HS-5 (cell line): Measurements from ENCODE around the gene KRCC1.

Experiments used
- DNase-seq: peaks from one replicate; pipeline ENCODE4 v3.0.0-alpha.2; 2012; ENCODE audit warnings: low read depth

The KRCC1 gene

DNA sequence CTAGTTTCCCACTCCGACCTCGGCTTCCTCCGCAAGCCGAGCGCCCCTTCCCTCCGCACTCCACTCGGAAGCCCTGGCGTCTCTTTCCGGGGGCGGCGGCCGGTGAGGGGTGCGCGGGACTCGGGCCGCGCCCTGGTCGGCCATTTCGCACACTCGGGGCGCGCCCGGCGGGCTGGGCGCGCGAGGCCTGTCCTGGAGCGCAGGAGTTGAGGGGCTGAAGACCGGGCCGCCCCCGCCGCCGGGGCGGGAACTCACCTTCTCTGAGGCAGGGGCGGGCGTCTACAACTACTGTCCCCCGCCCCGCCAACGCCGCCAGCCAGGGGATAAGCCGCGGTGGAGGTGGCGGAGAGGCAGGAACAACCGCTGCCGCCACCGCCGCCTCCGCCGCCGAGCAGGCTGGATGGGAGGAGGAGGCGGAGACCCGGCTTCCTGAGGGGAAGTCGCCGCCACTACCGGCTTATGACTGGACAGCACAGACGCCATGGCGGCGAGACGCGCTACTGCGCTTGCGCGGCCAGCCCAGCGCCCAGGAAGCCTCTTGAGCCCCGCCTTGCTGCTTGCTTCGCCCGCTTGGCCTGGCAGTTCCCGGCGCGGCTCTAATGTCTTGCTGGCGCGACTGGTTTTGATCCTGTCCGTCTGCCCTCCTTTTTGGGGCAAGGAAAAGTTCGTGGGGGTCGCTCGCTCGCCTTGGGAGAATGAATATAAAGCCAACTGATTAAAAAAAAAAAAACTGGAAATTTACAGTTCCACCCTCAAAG, at the start of gene KRCC1:
Gene KRCC1 (minus strand): TSS at position 413 of the 758 bp plus-strand sequence. CDS start 27,220 bp downstream, outside the sequence.
- DNase-seq, result peak; percentile 80

DNA sequence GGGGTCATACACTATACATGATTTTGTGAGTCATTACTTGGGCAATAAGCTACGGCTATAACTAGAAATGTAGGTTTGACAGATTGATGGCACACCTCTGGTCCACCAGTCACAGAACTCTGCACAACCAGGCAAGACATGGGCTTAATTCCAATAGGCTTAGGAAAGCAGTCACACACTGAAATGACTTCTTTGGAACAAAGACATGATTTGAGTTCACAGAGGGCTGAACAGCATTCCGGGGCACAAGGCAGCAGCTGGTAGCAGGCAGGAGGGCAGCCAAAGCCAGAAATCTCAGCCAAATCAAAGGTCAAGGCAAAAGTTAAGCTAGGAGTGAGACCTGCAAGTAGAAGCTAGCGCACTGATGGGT, 44.9 kb upstream of the KRCC1 start:
- no peak for DNase-seq

DNA sequence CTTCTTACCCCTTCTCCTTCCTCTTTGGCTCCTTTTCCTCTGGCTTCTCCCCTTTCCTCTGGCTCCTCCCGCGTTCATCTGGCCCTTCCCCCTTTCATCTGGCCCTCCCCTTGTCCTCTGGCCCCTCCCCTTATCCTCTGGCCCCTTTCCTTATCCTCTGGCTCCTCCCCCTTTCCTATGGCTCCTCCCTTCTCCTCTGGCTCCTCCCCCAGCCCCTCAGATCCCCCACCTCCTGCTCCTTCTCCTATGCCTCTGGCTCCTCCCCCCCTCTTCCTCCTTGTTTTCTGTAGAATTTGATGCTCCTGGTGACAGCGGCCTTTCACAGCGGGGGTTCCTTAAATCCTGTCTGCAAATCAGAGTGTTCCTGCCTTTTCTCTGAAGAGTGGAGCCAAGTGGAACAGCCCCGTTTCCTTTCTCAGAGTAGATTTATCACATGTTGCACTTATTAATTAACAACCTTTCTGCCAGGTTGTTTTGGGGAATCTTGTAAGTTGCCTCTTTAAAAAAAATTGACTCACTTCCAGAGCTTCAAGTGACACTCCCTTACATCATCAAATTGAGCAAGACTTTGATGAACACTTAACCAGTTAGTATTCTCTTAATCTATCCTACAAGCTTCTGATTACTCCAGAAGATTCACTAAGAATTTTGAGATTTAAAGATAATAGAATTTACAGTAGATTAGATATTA, 44.4 kb upstream of the KRCC1 start:
- peak; percentile 22 for DNase-seq

DNA sequence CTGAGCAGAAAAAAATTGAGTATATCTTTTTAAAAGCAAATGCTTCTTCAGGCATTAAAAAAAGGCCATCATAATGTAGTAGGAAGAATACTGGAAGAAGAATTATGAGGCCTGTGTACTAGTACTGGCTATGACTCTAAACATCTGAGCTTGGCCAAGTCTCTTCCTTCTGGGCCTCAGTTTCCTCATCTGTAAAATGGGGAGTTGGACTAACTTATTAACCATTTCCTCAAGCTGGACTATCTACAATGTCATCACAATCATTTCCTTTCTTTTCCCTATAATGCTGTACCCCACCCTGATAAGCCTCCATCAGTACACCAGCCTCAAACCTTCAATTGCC, 42.9 kb upstream of the KRCC1 start:
- no peak for DNase-seq

DNA sequence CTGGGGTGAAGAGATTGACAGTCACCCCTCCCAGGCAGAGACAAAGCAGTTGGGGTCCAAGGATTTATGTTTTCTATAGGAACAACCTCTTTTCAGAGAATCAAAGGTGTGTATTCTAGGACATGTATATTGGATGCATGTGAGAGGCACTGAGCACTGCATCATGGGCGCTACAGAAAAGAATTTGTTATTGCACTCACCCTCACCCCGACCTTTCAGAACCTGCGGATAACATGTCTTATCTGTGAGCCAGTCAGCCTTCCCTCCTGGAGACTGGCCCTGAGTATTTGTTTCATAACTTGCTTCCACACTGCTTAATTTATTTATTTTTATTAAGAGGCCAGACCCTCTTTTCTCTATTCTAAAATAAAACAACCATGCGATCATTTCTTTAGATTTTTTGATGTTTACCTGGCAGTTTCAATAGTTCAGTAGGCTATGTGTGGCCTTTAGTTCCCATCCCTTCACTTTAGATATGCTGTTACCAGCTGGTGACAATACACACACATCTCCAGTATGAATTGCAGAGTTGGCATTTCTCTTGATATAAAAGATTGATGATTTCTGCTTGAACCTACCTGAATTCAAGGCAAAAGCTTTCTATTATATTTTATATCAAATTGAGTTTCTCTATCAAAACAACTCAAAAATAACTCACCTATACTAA, 42.4 kb upstream of the KRCC1 start:
- no peak for DNase-seq

DNA sequence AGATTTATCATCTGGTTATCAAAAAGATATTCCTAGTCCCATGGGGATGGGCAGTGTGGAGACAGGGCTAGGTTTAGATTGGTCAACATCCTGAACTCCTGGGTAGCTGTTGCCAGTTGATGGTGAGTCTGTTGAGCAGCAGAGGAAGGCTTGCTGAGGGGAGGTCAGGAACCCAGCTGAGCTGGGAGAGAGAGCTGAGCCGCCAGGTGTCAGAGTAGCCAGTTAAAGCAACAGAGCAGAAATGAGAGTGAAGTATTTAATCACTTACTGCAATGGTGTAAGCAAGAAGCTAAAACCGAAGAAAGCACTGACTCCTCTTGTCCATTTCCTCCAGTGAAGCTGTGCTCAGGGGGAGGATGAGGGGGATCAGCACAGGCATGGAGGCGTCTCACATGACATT, 41.6 kb upstream of the KRCC1 start:
- no peak for DNase-seq

DNA sequence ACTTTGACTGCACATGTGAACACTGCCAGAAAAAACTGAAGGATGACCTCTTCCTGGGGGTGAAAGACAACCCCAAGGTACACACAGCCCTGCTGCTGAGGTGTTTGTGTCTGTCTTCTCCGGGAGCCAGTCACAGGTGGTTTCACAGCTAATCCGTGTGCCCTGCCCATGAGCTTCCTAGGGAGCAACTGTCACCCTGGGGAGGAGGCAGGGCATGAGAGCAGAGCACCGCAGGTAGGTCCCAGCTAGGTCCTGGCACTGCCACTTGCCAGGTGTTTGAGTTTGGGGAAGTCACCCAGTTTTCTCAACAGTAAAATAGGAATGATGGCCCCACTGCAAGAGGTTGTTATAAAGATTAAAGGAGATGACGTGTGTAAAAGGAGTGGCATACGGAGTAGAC, 41.1 kb upstream of the KRCC1 start:
- no peak for DNase-seq

DNA sequence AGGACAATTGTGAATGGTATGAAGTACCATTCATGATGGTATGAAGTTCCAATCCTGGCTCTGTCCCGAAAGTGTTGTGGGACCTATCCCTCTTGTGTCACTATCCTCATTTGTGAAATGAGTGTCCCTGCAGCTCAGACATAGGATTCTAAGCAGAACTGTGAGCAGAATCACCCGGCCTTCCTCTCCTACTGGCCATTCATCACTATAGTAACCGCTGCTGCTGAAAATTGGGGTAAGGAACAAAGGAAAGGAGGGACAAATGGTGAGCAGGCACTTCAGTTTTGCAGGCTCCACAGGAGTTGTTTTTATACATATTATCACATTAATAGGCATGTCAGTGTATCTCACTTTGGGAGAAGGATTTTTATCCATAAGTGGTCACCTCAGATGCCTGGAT, 39.4 kb upstream of the KRCC1 start:
- no peak for DNase-seq

DNA sequence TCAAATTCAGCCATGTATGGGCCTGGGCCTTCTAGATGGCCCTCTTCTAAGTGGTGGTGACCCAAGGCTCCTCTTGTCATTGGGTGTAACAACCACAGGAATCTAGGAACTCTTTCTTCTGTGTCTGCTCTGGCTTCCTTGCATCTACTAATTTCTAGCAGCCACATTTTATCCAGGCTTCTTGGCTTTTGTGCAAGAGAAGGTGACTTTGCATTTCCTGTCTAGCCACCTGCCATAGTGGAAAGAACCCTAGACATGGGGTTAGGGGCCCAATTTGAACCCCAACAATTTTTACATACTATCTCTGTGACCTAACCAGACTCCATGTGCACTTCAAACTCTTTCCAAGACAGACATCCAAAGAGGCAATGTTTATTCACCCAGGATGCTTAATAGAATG, 37.2 kb upstream of the KRCC1 start:
- DNase-seq, result no peak

DNA sequence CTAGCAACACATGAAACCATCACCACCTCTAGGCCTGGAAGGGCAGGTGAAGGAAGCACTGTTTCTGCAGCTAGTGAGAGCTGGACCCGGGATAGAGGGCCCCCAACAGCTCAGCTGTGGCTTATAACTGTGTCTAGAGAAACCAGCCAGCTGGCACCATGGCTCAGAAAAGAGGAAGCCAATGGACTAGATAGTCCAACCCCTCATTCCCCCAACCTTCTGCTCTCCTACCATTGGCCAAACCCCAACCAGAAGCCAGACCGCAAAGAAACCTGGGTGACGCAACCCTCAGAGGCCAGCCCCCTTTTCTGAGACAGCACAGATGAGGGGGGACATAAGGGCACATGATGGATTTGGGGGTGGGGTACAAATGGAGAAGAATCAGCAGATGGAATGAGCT, 36.4 kb upstream of the KRCC1 start:
- DNase-seq, result no peak

DNA sequence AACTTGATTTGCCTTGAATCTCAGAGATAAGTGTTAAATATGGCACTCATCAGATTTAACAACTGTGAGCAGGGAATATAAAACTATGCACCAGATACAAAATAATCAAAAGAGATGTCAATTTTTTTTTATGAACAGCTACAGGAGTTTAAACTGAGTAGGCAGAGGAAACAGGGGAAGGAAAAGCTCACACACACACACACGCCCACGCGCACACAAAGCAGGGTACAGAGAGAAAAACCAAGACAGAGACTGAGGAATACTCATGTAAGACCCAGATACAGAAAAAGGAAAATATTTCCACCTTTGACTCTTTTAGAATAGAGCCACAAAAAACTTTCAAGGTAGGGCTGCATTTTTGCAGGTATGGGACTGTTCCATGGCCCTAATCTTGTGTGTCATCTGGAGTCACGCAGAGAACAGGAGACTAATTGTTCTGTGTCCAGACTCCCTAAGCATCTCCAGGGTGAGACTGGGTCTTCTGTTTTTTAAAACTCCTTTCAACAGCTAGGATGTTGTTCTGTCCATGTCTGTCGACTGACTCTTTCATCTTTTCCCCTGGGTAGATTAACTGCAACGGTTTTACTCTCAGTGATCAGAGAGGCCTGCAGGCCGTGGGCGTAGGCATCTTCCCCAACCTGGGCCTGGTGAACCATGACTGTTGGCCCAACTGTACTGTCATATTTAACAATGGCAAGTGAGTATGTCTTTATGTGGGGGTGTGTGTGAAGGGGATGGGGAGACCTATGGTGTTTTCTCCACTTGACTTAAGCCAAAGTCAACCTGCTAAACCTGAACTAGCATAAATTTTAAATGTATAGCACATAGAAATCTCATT, 35.1 kb upstream of the KRCC1 start:
- DNase-seq, result no peak

DNA sequence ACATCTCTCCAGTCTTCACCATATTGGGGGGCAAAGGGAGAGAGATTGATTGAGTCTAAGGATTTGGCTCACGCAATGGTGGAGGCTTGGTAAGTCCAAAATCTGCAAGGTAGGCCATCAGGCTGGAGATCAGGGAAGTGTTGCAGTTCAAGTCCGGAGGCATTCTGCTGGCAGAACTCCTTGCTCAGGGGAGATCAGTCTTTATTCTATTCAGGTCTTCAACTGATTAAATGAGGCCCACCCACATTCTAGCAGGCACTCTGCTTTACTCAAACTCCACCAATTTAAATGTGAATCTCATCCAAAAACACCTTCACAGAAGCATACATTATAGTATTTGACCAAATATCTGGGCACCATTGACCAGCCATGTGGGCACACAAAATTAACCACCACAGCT, 33.4 kb upstream of the KRCC1 start:
- no peak for DNase-seq

DNA sequence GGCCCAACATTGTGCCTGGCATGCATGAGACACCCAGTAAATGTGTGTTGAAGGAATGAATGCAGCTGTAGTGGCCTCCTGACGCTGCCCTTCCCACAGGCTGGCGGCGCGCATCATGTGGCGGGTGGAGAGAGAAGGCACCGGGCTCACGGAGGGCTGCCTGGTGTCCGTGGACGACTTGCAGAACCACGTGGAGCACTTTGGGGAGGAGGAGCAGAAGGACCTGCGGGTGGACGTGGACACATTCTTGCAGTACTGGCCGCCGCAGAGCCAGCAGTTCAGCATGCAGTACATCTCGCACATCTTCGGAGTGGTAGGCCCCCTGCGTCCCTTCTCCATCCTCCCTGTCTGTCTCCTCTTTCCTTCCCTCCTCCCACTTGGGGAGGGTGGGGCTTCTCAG, 32.2 kb upstream of the KRCC1 start:
- no peak for DNase-seq

DNA sequence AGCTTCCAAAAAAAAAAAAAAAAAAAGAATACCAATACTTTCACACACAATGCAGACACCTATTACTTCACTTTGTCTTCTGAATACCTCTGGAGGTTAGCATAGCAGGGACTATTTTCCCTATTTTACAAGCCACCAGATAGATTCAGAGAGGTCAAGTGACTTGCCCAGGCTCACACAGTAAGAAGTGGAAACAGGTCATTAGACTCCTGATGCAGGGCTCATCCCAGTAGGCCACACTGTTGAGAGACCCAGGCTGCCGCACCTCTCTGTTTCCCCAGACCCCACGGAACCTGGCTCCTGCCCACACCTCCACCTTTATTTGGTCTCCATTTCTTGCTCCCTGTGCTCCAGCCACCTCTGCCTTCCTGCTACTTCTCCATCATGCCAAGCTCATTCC, 31.5 kb upstream of the KRCC1 start:
- no peak for DNase-seq

DNA sequence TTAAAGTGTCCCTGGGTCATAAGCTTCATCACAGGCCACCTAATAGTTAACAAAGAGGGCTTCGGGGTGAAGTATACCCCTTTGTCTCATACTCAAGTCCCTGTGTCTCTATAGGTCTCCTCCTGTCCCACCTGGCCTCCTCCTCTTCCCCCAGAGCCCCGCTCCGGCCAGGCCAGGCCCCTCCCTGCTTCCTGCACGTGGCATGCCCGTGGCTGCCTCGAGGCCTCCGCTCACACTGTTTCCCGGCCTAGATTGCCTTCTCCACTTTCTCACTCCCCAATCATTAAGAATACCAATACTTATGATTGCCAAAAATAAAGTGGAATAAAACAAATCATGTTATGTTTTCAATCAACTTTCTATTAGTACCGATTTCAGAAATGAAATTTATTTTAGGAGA, 30.8 kb upstream of the KRCC1 start:
- no peak for DNase-seq

DNA sequence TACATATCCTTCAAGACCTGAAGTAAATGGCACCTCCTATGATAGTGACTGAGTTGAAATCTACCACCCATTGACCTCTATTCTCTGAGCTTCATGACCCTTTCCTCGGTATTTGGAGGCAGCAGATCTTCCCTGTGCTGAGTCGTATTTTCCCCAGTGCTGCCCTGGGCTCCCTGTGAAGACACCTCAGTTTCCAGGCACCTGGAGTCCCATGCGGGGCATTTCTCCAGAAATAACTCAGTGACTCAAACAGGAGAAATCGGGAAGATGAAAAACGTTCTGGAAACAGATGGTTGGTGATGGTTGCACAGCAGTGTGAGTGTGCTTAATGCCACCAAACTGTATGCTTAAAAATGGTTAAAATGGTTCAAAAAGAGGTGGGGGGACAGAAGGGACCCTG, 30.0 kb upstream of the KRCC1 start:
- no peak for DNase-seq

DNA sequence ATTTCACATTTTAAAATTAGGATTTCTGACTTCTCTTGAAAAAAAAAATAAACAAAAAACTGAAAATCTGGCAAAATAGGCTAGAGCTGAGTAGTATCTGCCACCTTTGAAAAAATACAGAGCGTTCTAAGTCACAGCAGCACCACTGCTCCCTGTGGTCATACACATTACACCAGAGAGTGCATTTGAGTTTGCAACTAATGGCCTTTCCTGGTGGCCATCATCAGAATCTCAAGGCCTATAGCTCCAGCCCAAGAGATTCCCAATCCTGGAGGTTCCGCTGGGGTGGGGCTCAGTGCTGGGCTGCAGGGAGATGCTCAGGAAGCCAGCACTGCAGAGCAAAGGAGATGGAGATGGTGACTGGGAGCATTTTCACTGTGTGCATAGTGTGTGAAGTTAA, 29.5 kb upstream of the KRCC1 start:
- no peak for DNase-seq

DNA sequence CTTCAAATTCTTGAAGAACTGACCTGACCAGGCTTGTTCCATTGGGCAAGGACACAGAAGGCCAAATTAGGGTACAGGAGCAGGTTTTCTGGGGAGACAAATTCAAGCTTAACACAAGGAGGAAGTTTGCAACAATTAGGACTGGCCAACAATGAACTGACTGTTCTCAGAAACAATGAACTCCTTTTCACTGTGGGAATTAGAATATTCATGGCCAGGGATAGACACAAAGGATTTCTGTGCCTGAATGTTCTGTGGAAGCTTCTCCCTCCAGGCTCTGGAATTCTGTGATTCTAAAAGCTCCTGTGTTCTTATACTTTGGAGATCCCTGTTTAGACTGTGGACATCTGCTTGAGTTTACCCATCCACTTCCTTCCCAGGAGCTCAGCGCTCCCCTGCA, 27.2 kb upstream of the KRCC1 start:
- DNase-seq, result no peak

DNA sequence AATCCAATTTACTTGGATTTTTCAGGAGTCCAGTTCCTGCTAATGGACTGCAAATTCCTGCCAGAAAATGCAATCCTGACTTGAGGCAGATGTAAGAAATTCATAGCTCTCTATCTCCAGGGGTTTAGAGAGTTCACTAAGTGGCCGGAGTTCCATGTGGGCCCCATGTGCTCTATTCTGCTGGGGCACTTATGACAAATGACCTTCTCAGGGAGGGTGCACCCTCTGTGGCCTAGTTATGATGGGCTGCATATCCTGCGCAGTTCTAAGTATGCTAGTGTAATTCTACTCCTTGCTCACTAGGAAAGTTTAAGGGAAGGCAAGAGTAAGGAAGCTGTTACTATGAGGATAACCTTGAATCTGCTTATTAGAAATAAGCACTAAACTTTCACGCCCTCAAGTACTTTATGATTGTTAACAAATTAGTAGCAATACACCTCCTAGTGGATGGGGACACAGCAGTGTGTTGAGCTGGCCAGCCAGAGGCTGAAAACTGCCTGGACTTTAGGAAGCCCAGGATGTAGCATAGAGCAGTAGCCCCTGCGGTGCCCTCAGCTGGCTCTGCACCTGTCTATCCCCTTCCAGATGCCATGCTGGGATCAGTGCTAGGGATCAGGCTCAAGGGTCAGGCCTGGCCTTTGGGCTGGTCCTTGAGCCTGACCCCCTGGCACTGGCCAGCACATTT, 26.5 kb upstream of the KRCC1 start:
- no peak for DNase-seq

DNA sequence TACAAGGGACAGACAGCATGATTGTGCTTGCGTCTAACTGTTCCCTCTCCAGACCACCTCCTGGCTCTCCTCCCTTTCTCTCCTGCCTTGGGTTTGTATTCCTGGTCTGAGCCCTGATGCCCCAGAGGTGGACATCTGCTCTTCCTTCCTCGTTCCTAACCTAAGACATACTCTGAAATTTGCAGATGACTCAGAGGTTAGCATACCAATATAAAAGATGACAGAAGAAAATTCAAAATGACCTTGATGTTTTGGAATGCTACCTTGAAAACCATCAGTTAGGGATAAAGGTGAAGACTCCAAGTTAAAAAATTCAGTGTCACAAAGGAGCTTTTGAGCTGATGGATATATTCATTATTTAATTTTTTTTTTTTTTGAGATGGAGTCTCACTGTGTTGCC, 25.0 kb upstream of the KRCC1 start:
- DNase-seq, result no peak

DNA sequence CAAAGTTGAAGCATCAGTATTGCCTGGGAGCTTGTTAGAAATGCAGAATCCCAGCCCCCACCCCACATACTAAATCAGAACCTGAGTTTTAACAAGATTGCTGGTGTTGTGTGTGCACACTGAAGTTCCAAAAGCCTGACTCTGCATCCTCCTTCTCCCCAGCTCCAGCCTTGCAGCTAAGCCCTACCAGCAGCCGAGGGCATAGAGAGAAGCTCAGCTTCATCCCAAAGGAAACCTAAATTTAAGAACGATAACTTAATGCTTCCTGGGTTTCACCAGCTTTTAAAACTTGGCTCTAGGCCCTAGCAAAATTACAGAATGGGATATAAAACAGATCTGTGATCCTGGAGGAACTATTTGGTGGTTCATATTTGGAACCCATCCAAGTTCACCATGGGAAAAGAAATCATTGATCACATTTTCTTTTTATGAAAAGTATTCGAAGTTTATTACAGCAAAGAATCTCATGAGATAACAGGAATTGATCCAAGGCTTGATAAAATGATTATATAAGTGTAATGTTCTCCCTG, 23.1 kb upstream of the KRCC1 start:
- DNase-seq, result no peak

DNA sequence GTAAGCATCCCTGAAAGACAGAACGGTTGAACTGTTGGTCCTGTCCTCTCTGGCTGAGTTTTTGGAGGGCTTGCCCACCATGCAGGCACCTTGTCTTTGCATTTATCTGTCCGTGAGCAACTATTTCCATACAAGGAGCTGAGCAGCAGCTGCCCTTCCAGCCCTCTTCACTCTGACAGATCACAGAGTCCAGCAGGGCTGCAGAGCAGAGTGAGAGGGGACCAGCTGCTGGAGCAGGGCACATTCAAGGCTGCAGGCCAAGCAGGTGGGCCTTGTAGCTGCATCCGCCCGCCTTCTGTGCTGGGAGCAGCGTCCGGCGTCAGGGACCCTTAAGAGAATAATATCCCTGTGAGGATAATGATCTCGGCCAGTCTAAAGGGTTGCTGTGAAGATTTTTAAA, 21.5 kb upstream of the KRCC1 start:
- no peak for DNase-seq
